Nasal cavity respiratory epithelium epithelial cell of viscerocranial mucosa (primary cell): Measurements from ENCODE around the gene ZNF239. TPM values are rescaled to one million over a fixed set of nuclear protein-coding genes. Genes with fewer than 3 reads are reported as not detected.

Experiments
- total RNA-seq: library from RNA; depleted of rRNA; stranded (reverse); fragments of >200 nt; gene quantifications from 2 replicates; pipeline ENCODE4 v1.2.3, GENCODE V29; 2014

ZNF239 gene
- total RNA-seq: 2.7 and 4.2 TPM in 2 replicates

DNA sequence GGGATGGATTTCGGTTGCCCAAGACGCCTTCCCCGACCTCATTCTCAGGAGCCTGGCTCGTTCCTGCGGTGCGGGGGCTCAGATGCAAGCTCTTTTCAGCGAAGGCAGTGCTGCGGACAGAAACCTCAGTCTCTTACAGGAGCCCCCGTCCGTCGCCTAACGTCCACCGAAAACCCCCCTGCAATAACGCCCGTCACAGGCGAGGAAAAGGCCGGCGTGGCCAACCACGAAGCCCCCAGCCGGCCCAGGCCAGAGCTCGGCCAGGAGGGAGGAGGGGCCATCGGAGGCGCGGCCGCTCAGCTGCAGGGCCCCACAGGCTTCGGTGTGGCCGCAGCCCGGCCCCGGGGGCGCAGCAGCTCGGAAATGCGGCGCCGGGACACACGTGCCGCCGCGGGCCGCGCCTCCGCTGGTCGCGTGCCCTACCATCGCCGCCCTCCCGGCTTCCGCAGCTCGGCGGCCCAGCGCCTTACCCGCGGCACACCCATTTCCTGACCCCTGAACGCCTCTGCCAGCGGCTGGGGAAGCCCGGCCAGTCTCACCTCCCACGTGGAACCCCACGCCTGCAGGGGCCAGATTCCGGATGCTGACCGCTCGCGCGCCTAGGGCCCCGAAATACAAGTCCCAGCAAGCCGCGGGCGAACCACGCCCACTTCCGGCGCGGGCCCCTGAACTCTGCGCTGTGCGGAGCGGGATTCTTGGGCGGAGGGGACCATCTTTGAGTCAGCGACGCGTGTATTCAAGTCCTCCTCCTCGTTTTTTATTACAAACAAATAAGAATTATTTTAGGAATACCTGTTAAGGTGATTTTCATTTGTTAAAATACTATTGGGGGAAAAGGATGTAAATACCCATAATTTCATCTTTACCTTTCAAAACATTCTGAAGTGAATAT lies at the start of gene ZNF239:
Gene ZNF239, minus strand, starts transcription at position 616 of the 892 bp plus-strand sequence. CDS start 16,537 bp downstream, outside the sequence.

GRCh38 chr10:43606323-43607198 lies 32.1 kb upstream of the ZNF239 start, which contains the start of gene ZNF485:
Gene ZNF485, plus strand, starts transcription at chr10:43606438. Its CDS starts 613 bp downstream, at chr10:43607051.

Other genes with a start within 250 kb of the ZNF239 start
- not detected in 2 replicates for gene FXYD4, start 203.0 kb downstream of the ZNF239 start, total RNA-seq
- gene HNRNPF, start 165.4 kb downstream of the ZNF239 start, total RNA-seq: 308 and 310 TPM in 2 replicates
- 2.6 and 2.7 TPM in 2 replicates for gene ZNF487, start 137.5 kb downstream of the ZNF239 start, total RNA-seq
- 4.8 and 8.8 TPM in 2 replicates for gene ZNF485, start 31.8 kb upstream of the ZNF239 start, total RNA-seq
- gene ZNF32, start 74.3 kb upstream of the ZNF239 start, total RNA-seq: 23.2 and 39.9 TPM in 2 replicates